ENCODE measurements around the gene KLHL3.

The KLHL3 gene

DNA sequence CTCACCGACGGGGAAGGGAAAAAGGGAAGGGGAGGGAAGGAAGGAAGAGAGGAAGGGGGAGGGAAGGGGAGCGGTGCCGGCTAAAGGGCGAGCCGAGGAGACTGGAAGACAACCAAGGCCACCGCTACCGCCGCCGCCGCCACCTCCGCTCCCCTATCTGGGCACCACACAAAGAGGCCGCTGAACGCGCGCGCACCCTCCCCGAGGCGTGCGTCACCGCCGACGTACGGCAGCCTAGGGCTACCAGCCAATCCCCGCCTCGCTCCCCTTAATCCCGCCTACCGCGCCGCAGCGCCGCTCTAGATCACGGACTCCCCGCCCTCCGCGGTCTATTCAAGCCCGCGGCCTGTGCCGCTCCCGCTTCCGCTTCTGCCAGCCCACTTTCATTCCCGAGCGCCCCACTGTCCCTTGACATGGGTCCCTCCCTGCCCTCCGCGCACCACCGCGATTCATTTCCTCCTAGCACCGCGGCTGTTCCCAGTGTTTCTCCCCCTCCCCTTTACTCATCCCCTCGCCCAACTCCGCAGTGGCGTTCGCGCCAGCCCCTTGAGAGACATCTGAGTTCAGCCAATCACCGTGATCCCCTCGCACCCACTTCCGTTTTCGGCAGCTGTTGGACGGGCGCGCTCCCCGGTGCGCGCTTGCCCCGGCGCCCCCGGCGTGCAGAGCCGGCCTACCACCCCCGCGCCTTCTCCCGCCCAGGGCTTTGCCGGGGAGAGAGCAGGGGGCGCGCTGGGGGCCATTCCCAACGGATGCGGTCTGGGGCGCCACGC is 18.5 kb upstream of the KLHL3 start, which contains the start of gene HNRNPA0:
HNRNPA0 (minus strand) TSS at position 176 of the 773 bp plus-strand sequence. CDS start 297 bp downstream, outside the sequence.
- Mint-ChIP-seq H3K9me3 (no peaks in the 10 kb centered on the region), H3K36me3 (peaks cover 40% of the 10 kb centered on the region), H3K4me1 (peaks cover 31% of the 10 kb centered on the region), H3K27ac (peak within 1 kb of the TSS; percentile 100), H3K4me3 (peak within 1 kb of the TSS; percentile 96), H3K27me3 (peaks cover 14% of the 10 kb centered on the region)
- peak; percentile 97 for DNase-seq
- CTCF ChIA-PET, result interaction anchor here (0.9 to 3.0 kb wide), 6 partner anchors 12 to 282 kb away, joined by 3 to 18 read pairs (median 5); partner anchors contain the start of gene KLHL3

DNA sequence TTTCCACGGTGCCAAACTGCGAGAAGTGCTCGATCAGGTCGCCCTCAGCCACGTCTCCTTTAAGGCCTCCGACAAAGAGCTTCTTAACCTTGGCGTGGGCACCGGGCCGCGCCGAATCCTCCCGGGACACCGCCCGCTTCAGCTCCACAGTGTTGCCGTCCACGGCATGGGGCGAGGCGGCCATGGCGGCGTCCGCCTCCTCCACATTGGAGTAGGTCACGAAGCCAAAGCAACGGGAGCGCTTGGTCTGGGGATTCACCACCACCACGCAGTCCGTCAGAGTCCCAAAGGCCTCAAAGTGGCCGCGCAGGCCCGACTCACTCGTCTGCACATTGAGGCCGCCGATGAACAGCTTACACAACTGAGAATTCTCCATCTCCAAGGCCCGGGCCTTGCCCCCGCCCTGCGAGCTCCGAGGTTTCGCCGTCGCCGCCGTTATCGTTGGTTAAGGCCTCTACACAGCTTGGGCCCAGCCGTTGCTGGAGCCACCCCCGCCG is 17.9 kb upstream of the KLHL3 start:
- peak overlapping the region; percentile 100 for H3K27ac Mint-ChIP-seq

DNA sequence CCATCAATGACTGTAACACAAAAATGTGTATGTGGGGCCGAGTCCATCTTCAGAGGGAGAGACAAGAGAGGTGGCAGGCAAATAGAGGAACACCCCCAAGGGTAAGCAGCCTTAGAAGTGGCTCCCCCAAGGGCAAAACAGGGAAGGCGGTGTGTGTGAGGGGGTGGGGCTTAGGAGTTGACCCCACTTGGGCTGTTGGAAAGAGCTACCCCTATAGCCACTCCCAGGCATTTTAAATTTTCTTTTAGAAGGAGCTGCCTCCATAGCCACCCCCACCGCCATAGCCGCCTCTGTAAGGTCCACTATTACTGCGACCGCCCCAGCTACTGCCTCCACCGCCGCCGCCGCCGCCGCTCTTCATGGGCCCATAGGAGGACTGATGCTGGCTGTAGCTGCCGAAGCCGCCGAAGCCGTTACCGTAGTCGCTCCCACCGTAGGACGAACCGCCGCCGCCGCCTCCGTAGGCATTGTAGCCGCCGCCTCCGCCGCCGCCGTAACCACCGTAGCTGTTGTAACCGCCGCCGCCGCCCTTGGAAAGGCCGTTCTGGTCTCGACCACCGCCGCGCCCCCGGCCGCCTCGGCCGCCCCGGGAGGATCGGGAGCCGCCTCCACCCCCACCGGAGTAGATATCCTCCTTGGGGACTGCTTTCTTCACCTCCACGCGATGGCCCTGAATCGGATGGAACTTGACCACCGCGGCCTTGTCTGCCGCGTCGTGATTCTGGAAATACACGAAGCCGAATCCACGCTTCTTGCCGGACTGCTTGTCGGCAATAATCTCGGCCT is 17.2 kb upstream of the KLHL3 start:
- Mint-ChIP-seq H3K27me3 (peaks cover 8% of the 10 kb centered on the region), H3K36me3 (peaks cover 40% of the 10 kb centered on the region), H3K9me3 (no peaks in the 10 kb centered on the region), H3K4me1 (peaks cover 31% of the 10 kb centered on the region), H3K27ac (peak overlapping the region; percentile 100), H3K4me3 (peak overlapping the region; percentile 96)
- CTCF ChIA-PET, result interaction anchor here (0.6 to 3.0 kb wide), 6 partner anchors 11 to 283 kb away, joined by 4 to 18 read pairs (median 5); partner anchors contain the start of gene KLHL3
- DNase-seq, result peak; percentile 57

More for the DNA sequence above, 17.9 kb upstream of the KLHL3 start:
- no peaks in the 10 kb centered on the region for H3K9me3 Mint-ChIP-seq
- CTCF ChIA-PET, result interaction anchor here (0.9 to 3.0 kb wide), 6 partner anchors 11 to 282 kb away, joined by 3 to 18 read pairs (median 5); partner anchors contain the start of gene KLHL3
- peaks cover 40% of the 10 kb centered on the region for H3K36me3 Mint-ChIP-seq
- DNase-seq, result no peak
- H3K27me3 Mint-ChIP-seq, result peaks cover 8% of the 10 kb centered on the region
- H3K4me3 Mint-ChIP-seq, result peak overlapping the region; percentile 96
- H3K4me1 Mint-ChIP-seq, result peaks cover 31% of the 10 kb centered on the region

DNA sequence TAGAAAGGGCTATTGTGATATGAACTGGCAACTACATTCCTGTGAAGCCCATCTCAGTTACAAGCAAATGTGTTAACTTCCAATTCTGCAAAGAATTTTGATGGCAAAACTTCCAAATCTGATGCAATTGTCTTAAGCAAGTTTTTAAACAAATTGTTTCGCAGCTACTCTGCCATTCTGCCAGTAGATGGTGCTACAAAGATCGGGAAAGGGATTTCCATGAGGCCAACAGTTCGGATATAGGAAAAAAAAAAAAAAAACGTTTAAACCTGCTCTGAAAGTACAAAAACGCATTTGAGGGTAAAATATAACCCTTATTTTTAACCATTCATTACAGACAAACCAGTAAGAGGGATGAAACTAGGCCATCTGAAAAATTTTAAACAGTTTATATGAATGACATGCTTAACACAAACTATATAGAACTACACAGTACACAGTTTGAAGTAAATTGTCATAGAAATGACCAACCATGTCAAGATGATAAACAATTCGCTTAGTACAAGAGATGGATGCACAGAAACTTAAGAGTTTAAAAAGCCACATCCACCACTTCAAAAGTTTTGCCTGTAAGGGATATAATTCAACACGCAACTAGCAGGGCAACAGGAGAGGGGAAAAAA is 16.1 kb upstream of the KLHL3 start:
- Mint-ChIP-seq H3K27ac (peak overlapping the region; percentile 100), H3K27me3 (peaks cover 4% of the 10 kb centered on the region), H3K4me1 (peaks cover 31% of the 10 kb centered on the region), H3K4me3 (peak overlapping the region; percentile 96), H3K9me3 (no peaks in the 10 kb centered on the region), H3K36me3 (peaks cover 40% of the 10 kb centered on the region)
- CTCF ChIA-PET, result interaction anchor here (0.6 to 18.1 kb wide), 11 partner anchors 8 to 515 kb away, joined by 3 to 551 read pairs (median 3); partner anchors contain the start of gene KLHL3
- no peak for DNase-seq

DNA sequence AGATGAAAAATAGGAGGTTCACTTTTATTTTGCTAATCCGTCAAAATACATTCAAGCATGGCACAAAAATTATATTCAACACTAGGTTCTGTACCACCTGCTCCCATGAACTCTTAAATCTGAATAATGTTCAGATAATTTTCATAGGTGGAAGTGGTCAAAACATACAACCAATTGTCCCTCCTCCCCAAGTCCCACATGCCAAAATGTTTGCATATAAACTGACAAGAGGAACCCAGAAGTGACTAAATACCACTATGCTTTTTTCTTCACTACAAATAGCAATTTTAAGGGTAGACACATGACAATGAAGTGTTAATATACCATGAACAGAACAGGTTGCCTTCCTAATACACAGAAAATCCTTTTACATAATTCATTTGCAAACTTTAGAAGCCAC is 14.5 kb upstream of the KLHL3 start:
- H3K36me3 Mint-ChIP-seq, result peaks cover 35% of the 10 kb centered on the region
- peaks cover 29% of the 10 kb centered on the region for H3K4me1 Mint-ChIP-seq
- CTCF ChIA-PET, result interaction anchor here (1.0 to 18.1 kb wide), 4 partner anchors 10 to 121 kb away, joined by 3 to 551 read pairs (median 10); no protein-coding TSS in a partner anchor
- no peaks in the 10 kb centered on the region for H3K9me3 Mint-ChIP-seq
- no peak for DNase-seq
- no peak overlapping the region for H3K27ac Mint-ChIP-seq
- peaks cover 4% of the 10 kb centered on the region for H3K27me3 Mint-ChIP-seq
- H3K4me3 Mint-ChIP-seq, result no peak overlapping the region

DNA sequence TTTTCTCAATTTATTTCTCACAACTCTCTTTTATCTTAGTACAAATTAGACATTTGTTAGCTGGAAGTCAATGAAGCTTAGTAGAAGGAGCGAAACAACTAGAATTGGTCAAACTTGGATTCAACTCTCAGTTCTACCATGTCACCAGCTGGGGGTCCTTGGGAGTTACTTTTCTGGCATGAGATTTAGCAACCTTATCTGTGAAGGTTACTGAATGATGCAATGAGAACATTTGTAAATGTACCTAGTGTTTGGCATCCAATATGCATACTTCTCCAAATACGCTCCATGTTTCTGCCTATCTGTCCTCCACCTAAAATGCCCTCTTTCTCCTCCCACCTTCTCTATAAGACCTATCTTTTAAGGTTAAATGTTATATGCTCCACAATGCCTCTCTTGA is 12.0 kb upstream of the KLHL3 start:
- H3K27me3 Mint-ChIP-seq, result no peaks in the 10 kb centered on the region
- CTCF ChIA-PET, result interaction anchor here (2.3 to 18.1 kb wide), 2 partner anchors 83 to 118 kb away, joined by 14 to 551 read pairs; no protein-coding TSS in a partner anchor
- no peaks in the 10 kb centered on the region for H3K9me3 Mint-ChIP-seq

DNA sequence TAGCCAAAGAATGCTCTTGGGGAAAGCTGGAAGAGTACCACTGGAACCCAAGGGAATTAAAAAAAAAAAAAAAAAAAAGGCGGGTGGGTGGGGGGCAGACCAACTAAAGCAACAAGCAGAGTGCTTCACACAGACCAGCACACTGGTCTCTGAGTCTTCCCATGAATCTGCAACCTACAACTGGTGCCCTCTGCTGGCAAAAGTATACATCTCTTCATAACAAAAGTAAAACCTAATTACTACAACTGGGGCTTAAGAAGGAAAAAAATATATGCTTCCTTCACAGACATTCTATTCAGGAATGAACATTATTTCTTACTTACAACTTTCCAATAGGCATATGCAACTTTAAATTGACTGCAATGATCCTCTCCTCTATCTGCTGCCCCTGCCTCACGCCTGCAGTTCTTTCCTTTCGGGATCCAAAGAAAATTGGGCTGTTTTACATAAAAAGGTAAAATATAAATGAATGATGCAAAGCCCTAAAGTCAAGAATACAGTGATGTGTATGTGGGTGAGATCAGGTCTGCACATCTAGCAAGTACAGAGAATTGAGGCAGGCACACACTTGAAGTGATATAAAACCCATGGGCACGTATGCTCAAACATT is 7.2 kb upstream of the KLHL3 start:
- Mint-ChIP-seq H3K4me3 (no peak overlapping the region), H3K27me3 (no peaks in the 10 kb centered on the region), H3K9me3 (peaks cover 10% of the 10 kb centered on the region), H3K4me1 (peaks cover 23% of the 10 kb centered on the region), H3K27ac (no peak overlapping the region), H3K36me3 (peaks cover 8% of the 10 kb centered on the region)
- DNase-seq, result peak; percentile 77
- CTCF ChIA-PET, result interaction anchor here (0.6 to 18.1 kb wide), 26 partner anchors 9 to 326 kb away, joined by 3 to 551 read pairs (median 4); partner anchors contain the start of gene HNRNPA0

More for the DNA sequence above, 12.0 kb upstream of the KLHL3 start:
- DNase-seq, result no peak
- Mint-ChIP-seq H3K27ac (no peak overlapping the region), H3K4me3 (no peak overlapping the region), H3K4me1 (peaks cover 26% of the 10 kb centered on the region), H3K36me3 (peaks cover 23% of the 10 kb centered on the region)

DNA sequence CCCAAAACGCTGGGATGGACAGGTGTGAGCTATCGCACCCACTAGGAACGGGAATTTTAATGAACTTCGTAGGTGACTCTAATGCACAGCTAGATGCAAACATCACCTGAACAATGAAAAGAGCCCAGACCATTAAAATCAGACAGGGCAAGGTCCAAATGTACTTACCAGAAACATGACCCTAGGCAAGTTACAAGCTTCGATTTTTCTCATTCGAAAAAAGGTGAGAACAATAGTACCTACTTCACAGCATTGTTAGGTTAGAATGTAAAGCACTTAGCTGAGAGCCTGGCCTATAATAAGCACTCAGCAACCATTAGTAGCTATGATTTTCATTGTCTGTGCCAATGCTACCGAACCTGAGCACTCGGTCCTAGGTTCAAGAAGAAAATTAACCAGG is 5.8 kb upstream of the KLHL3 start:
- Mint-ChIP-seq H3K9me3 (peaks cover 14% of the 10 kb centered on the region), H3K36me3 (peaks cover 13% of the 10 kb centered on the region), H3K27me3 (no peaks in the 10 kb centered on the region), H3K4me1 (peaks cover 23% of the 10 kb centered on the region), H3K27ac (no peak overlapping the region), H3K4me3 (no peak overlapping the region)
- CTCF ChIA-PET, result interaction anchor here (0.7 to 18.1 kb wide), 22 partner anchors 9 to 192 kb away, joined by 3 to 551 read pairs (median 6); partner anchors contain the start of gene HNRNPA0
- no peak for DNase-seq

DNA sequence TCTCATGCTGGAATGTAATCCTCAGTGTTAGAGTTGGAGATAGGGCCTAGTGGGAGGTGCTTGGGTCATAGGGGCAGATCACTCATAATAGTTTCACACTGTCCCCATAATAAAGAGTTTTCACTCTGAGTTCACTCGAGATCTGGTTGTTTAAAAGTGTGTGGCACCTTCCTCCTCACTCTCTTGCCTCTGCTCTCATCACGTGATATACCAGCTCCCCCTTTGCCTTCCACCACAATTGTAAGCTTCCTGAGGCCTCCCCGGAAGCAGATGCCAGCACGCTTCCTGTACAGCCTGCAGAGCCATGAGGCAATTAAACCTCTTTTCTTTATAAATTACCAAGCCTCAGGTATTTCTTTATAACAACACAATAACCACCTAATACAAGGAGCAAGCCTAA is 3.8 kb upstream of the KLHL3 start:
- Mint-ChIP-seq H3K9me3 (peaks cover 14% of the 10 kb centered on the region), H3K27me3 (no peaks in the 10 kb centered on the region), H3K4me3 (no peak overlapping the region)

DNA sequence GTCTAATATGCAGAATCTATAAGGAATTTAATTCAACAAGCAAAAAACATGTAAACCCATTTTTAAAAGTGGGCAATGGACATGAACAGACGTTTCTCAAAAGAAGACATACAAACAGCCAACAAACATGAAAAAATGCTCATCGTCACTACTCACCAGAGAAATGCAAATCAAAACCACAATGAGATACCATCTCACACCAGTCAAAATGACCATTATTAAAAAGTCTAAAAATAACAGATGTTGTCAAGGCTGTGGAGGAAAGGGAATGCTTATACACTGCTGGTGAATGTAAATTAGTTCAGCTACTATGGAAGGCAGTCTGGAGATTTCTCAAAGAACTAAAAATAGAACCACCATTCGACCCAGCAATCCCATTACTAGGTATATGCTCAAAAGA is 3.1 kb upstream of the KLHL3 start:
- Mint-ChIP-seq H3K9me3 (peaks cover 14% of the 10 kb centered on the region), H3K27me3 (peaks cover 3% of the 10 kb centered on the region), H3K4me1 (peaks cover 30% of the 10 kb centered on the region), H3K27ac (no peak overlapping the region), H3K36me3 (peaks cover 15% of the 10 kb centered on the region), H3K4me3 (no peak overlapping the region)
- DNase-seq, result no peak
- CTCF ChIA-PET, result interaction anchor here (1.4 to 18.1 kb wide), 4 partner anchors 12 to 109 kb away, joined by 7 to 551 read pairs (median 27); no protein-coding TSS in a partner anchor

More for the DNA sequence above, 3.8 kb upstream of the KLHL3 start:
- Mint-ChIP-seq H3K4me1 (peaks cover 23% of the 10 kb centered on the region), H3K36me3 (peaks cover 13% of the 10 kb centered on the region), H3K27ac (no peak overlapping the region)
- CTCF ChIA-PET, result interaction anchor here (0.8 to 18.1 kb wide), 5 partner anchors 11 to 110 kb away, joined by 3 to 551 read pairs (median 15); no protein-coding TSS in a partner anchor
- DNase-seq, result no peak

DNA sequence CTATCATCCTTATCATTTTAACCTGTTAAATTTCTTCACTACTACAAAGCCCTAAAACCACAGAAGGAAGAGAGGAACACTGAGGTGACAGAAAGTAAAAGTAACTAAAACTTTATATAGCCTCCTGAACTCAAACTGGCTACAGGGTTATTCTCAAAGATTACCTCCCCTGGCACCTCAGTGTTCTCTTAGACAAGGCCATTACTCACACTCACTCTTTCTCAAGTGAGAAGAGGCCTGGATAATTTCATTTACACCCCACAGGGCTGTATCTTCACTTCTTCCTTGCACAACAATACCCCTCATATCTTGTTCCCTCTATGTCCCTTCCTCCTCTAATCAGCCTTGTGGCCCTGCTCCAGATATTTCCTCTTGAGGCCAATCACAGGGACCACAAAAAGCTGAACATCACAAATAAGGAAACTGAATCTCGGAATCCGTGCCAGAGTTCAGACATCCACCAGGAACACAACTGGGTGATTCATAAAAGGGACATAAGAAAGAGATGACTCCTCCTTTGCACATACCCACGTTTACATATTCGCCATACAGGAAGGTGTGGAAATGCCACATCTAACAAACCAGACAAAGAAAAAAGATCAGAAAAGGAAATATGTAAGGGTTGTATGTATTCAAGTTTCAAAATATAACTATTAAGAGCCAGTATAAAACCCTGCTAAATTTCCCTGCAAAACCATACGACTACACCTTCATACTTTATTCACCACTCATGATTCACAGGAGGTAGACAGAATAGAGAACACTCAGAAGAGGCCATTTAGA is 1.7 kb upstream of the KLHL3 start:
- no peak overlapping the region for H3K27ac Mint-ChIP-seq
- peak; percentile 36 for DNase-seq
- H3K4me1 Mint-ChIP-seq, result peaks cover 40% of the 10 kb centered on the region
- H3K9me3 Mint-ChIP-seq, result peaks cover 14% of the 10 kb centered on the region
- CTCF ChIA-PET, result interaction anchor here (1.3 to 18.1 kb wide), 4 partner anchors 16 to 108 kb away, joined by 4 to 551 read pairs (median 12); no protein-coding TSS in a partner anchor
- peaks cover 3% of the 10 kb centered on the region for H3K27me3 Mint-ChIP-seq
- H3K4me3 Mint-ChIP-seq, result no peak overlapping the region
- H3K36me3 Mint-ChIP-seq, result peaks cover 19% of the 10 kb centered on the region

DNA sequence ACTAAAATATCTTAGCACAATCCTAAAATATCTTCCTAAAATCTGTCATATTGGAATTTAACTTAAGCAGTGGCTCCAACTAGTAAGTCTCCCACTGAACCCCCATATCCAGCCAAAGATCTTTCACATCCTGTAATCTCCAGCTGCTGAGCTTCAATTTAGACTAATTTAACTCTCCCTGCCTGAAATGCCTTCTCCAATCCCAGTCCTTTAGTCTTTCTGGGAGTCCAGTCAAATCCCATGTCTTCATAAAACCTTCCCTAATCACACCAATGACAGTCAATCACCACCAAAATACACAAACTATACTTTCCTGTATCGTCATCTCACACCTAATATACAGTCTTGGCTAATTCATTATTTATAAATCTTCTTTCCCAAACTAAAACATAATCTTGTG is 607 bp upstream of the KLHL3 start:
- CTCF ChIA-PET, result interaction anchor here (1.0 to 18.1 kb wide), 8 partner anchors 15 to 107 kb away, joined by 3 to 551 read pairs (median 6); no protein-coding TSS in a partner anchor

More for the DNA sequence above, 607 bp upstream of the KLHL3 start:
- Mint-ChIP-seq H3K4me1 (peaks cover 50% of the 10 kb centered on the region), H3K27me3 (peaks cover 3% of the 10 kb centered on the region), H3K9me3 (peaks cover 14% of the 10 kb centered on the region), H3K4me3 (no peak overlapping the region), H3K36me3 (peaks cover 19% of the 10 kb centered on the region), H3K27ac (no peak overlapping the region)
- no peak for DNase-seq
